ENCODE measurements around the gene MRI1.

Gene MRI1

GRCh38 chr19:13795595-13796300 lies 31.4 kb downstream of the MRI1 start:
- DNase-seq: no peak

GRCh38 chr19:13796301-13797057 lies 32.2 kb downstream of the MRI1 start:
- no peak for DNase-seq

GRCh38 chr19:13797058-13797440 lies 32.7 kb downstream of the MRI1 start:
- DNase-seq: no peak

GRCh38 chr19:13797870-13798269 lies 33.5 kb downstream of the MRI1 start:
- no peak for DNase-seq

GRCh38 chr19:13799669-13800068 lies 35.3 kb downstream of the MRI1 start:
- DNase-seq: no peak

- no peak for DNase-seq
These were observed 38.7 kb downstream of the MRI1 start for GRCh38 chr19:13803038-13803437.

DNA sequence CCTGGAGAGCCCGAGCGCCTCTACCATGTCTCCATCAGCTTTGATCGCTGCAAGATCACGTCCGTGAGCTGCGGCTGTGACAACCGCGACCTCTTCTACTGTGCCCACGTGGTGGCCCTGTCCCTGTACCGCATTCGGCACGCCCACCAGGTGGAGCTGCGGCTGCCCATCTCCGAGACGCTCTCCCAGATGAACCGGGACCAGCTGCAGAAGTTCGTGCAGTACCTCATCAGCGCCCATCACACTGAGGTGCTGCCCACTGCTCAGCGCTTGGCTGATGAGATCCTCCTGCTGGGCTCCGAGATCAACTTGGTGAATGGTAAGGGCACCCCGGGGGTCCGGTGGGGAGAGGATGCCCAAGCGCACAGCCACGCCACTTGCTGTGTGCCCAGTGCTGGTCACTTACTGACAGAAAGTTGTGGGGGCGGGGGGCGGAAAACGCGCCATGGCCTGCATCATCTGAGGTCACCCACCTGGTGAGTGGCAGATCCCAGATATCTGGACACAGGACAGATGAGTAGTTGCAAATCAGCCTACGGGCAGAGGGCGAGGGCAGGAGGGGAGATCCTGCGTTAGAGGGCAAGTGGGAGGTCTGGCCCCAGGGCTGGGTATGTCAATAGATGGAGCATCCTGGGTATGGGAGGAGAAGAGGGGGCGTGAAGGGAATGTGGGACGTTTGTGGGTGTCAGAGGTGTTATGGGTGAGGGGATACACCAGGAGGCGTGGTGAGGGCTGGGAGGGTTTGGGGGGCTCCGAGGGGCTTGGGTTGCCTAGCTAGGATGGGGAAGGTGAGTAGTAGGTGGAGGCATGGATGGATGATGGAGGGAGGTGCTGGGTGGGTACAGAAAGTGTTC lies 40.7 kb downstream of the MRI1 start:
- DNase-seq: no peak

DNA sequence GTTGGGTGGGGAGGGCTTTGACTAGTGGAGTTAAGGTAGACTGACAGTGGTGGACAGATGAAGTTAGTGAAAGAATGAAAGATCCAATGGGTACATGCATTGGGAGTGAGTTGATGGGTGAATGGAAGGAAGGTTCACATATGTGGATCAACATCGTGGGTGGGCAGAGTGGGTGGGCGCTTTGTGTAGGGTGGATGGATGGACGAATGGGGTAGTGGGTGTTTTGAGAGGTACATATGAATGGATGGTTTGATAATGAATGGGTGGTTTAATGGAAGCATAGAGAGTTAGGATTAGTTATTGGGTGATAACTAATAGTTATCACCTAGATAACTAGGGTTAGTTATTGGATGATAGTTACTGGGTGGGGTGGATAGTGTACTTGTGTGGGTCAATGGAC lies 42.4 kb downstream of the MRI1 start:
- no peak for DNase-seq

- DNase-seq: no peak
These were observed 43.2 kb downstream of the MRI1 start for GRCh38 chr19:13807421-13808021.

GRCh38 chr19:13808856-13809255 lies 44.5 kb downstream of the MRI1 start:
- DNase-seq: no peak

DNA sequence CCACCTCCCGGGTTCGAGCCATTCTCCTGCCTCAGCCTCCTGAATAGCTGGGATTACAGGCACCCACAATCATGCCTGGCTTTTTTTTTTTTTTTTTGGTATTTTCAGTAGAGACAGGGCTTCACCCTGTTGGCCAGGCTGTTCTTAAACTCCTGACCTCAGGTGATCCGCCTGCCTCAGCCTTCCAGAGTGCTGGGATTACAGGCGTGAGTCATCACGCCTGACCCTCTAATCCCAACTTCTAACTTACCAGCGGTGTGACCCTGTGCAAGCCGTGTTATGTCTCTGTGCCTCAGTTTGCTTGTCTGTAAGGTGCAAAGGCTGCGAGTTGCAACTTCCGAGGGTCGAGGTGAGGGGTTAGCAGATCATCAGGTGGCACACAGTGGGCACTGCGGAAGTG lies 48.2 kb downstream of the MRI1 start:
- no peak for DNase-seq

- DNase-seq: no peak
These were observed 48.8 kb downstream of the MRI1 start for GRCh38 chr19:13813147-13813546.

DNA sequence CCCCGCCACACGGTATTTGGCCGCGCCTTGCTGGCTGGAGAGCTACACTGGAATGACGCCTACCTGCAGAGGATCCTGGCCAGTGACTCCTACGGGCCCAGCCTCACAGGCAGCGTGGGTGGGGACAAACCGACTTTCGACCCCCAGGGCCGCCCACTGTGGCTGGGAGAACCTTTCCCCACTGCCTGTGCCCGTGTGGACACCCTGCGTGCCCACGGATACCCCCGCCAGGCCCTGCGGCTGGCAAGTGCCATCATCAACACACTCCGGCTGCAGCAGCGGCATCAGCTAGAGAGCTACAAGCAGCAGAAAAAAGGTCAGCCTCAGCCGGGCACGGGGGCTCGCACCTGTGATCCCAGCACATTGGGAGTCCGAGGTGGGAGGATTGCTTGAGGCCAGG lies 50.2 kb downstream of the MRI1 start:
- DNase-seq: no peak

DNA sequence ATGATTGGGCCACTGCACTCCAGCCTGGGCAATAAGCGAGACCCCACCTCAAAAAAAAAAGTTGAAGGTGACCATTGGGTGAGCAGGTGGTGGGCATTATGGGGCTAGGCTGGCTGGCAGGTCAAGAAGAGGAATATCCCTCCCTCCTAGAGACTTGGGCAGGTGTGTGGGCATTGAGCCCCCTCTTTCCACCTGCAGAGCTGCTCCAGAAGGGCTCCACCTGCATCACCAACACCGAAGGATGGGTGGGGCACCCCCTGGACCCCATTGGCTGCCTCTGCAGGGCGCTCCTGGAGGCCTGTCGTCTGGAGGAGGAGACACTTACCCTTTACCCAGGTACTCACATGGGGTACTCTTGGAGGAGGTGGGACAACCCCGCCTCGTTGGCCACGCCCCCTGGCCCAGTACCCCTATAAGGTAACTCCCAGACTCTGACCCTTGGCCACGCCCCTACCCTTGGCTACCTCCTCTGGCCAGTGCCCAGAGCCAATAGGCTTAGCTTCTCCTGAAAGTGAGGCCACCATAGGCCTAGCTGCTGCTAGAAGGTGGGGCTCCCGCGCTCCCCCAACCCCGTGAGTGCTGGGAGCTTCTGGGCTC lies 52.8 kb downstream of the MRI1 start:
- DNase-seq: no peak

DNA sequence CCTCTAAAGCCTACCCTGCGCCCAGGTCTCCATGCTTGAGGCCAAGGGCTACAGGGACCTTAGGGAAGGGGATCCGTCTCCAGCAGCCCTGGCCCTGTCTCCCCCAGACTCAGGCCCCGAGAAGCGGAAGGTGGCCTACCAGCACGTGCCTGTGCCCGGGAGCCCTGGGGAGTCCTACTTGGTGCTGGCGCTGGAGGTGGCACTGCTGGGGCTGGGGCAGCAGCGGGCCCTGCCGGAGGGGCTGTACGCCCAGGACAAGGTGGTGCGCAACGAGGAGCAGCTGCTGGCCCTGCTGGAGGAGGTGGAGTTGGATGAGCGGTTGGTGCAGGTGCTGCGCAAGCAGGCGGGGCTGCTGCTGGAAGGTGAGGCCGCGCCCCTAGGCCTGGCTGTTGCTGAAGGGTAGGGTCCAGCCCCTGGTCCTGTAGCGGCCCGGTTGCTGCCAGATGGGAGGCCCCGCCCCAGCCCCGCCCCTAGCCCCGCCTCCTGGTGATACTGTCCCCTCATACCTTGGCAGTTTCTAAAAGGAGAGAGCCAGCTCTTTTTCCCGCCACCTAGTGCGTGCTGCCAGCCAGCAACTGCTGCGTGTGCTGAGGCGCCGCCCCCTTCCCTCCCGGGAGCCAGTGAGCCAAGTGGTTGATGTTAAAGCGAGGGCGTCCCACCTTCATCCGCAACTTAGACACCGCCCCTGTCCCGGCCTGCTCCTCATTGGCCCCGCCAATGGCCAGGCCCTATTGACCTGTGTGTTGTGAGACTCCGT lies 53.5 kb downstream of the MRI1 start:
- DNase-seq: no peak

GRCh38 chr19:13819238-13819637 lies 54.9 kb downstream of the MRI1 start:
- DNase-seq: no peak

DNA sequence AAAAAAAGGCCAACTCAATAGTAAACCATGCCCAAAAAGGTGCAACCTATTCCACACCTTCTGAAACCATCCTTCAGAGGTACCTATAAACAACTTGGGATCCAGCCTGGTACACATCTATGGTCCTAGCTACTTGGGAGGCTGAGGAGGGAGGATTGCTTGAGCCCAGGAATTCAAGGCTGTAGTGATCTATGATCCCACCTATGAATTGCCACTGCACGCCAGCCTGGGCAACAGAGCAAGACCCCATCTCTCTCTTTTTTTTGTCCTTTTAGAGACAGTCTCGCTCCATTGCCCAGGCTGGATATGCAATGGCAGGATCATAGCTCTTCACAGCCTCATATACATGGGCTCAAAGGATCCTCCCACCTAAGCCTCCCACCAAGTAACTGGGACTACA lies 57.0 kb downstream of the MRI1 start:
- DNase-seq: no peak

- DNase-seq: no peak
These were observed 58.9 kb downstream of the MRI1 start for GRCh38 chr19:13823256-13823655.

Data from KG1 (cell line).